GM18858 (cell line): ENCODE measurements around the gene SLC1A2.

Source experiments
- ATAC-seq: cut with Tn5 transposase; IDR thresholded peaks from one replicate; pipeline ENCODE4 v1.9.1; 2021; ENCODE audit not compliant: unreplicated experiment

Gene SLC1A2

GRCh38 chr11:35204614-35205013 lies 214.7 kb downstream of the SLC1A2 start:
- ATAC-seq: no peak
